SK-N-SH treated with all-trans-retinoic acid at 6 μM for 48 hours (cell line): ENCODE data around the gene TMEM250.

Experiments used
- ATAC-seq: fragments of 200-7000 bp; cut with Tn5 transposase; 3 replicates; pipeline ENCODE4 v1.9.1; 2020; ENCODE audit warnings: mild to moderate bottlenecking, moderate library complexity
- ARNTL ChIP-seq: fragments of 450-650 bp; formaldehyde crosslinking; IDR thresholded peaks from 2 replicates; pipeline ENCODE4 v1.5.0; 2020; ENCODE audit warnings: low read depth, mild to moderate bottlenecking, moderate library complexity, borderline replicate concordance
- BACH2 ChIP-seq: fragments of 250-450 bp; sonication (Bioruptor Pico); IDR thresholded peaks from 2 replicates; pipeline ENCODE4 v1.9.0; 2021; ENCODE audit warnings: mild to moderate bottlenecking, borderline replicate concordance
- CREB5 ChIP-seq: fragments of 250-450 bp; sonication (Bioruptor Pico); IDR thresholded peaks from 2 replicates; pipeline ENCODE4 v1.5.1; 2020; ENCODE audit warnings: low read depth, mild to moderate bottlenecking, moderate library complexity
- ESRRG ChIP-seq: fragments of 250-450 bp; sonication (Bioruptor Pico); IDR thresholded peaks from 2 replicates; pipeline ENCODE4 v1.6.1; 2021; ENCODE audit warnings: mild to moderate bottlenecking
- GLIS3 ChIP-seq: fragments of 250-450 bp; sonication (Bioruptor Pico); IDR thresholded peaks from 2 replicates; pipeline ENCODE4 v1.5.0; 2020; ENCODE audit warnings: mild to moderate bottlenecking, moderate library complexity
- OSR1 ChIP-seq: fragments of 250-450 bp; sonication (Bioruptor Pico); IDR thresholded peaks from 2 replicates; pipeline ENCODE4 v1.8.0; 2022; ENCODE audit warnings: moderate library complexity, mild to moderate bottlenecking, inconsistent platforms
- PATZ1 ChIP-seq: fragments of 250-450 bp; sonication (Bioruptor Pico); IDR thresholded peaks from 2 replicates; pipeline ENCODE4 v1.8.0; 2020; ENCODE audit warnings: mild to moderate bottlenecking, moderate library complexity, borderline replicate concordance
- POU6F1 ChIP-seq: fragments of 250-450 bp; sonication (Bioruptor Pico); IDR thresholded peaks from 2 replicates; pipeline ENCODE4 v1.8.0; 2021; ENCODE audit warnings: low read depth, mild to moderate bottlenecking, moderate library complexity, borderline replicate concordance
- PPARA ChIP-seq: fragments of 250-450 bp; sonication (Bioruptor Pico); IDR thresholded peaks from 2 replicates; pipeline ENCODE4 v1.5.0; 2020; ENCODE audit warnings: mild to moderate bottlenecking, borderline replicate concordance
- RARB ChIP-seq: fragments of 250-450 bp; sonication (Bioruptor Pico); IDR thresholded peaks from 2 replicates; pipeline ENCODE4 v1.8.0; 2021; ENCODE audit warnings: mild to moderate bottlenecking, moderate library complexity
- SNAI2 ChIP-seq: fragments of 250-450 bp; sonication (Bioruptor Pico); IDR thresholded peaks from 2 replicates; pipeline ENCODE4 v1.5.0; 2020; ENCODE audit warnings: mild to moderate bottlenecking, moderate library complexity
- TCF4 ChIP-seq: fragments of 250-450 bp; sonication (Bioruptor Pico); IDR thresholded peaks from 2 replicates; pipeline ENCODE4 v1.8.0; 2021; ENCODE audit warnings: mild to moderate bottlenecking, moderate library complexity, borderline replicate concordance
- TOX ChIP-seq: fragments of 250-450 bp; sonication (Bioruptor Pico); IDR thresholded peaks from 2 replicates; pipeline ENCODE4 v1.8.0; 2021; ENCODE audit warnings: mild to moderate bottlenecking, moderate library complexity, borderline replicate concordance
- ZC3H10 ChIP-seq: fragments of 250-450 bp; sonication (Bioruptor Pico); IDR thresholded peaks from 2 replicates; pipeline ENCODE4 v1.5.1; 2021; ENCODE audit warnings: mild to moderate bottlenecking, moderate library complexity
- ZFP3 ChIP-seq: fragments of 250-450 bp; sonication (Bioruptor Pico); IDR thresholded peaks from 2 replicates; pipeline ENCODE4 v1.5.0; 2020; ENCODE audit warnings: mild to moderate bottlenecking, moderate library complexity
- ZFP30 ChIP-seq: fragments of 450-650 bp; formaldehyde crosslinking; IDR thresholded peaks from 2 replicates; pipeline ENCODE4 v1.5.0; 2022; ENCODE audit warnings: mild to moderate bottlenecking, moderate library complexity
- ZNF70 ChIP-seq: fragments of 450-650 bp; formaldehyde crosslinking; IDR thresholded peaks from 2 replicates; pipeline ENCODE4 v1.5.0; 2020; ENCODE audit warnings: mild to moderate bottlenecking, moderate library complexity
- ZNF8 ChIP-seq: fragments of 450-650 bp; formaldehyde crosslinking; IDR thresholded peaks from 2 replicates; pipeline ENCODE4 v1.5.0; 2020; ENCODE audit warnings: mild to moderate bottlenecking, moderate library complexity
- TF ChIP-seq, protein P1 (sequence below): fragments of 250-450 bp; sonication (Bioruptor Pico); IDR thresholded peaks from 2 replicates; pipeline ENCODE4 v1.5.0; 2020; ENCODE audit warnings: mild to moderate bottlenecking, moderate library complexity
- TF ChIP-seq, protein P2 (sequence below): fragments of 250-450 bp; sonication (Bioruptor Pico); IDR thresholded peaks from 2 replicates; pipeline ENCODE4 v1.5.1; 2021; ENCODE audit warnings: mild to moderate bottlenecking, moderate library complexity

TMEM250 gene

GRCh38 chr9:136133191-136133958 lies 14.7 kb upstream of the TMEM250 start (continued):
- TF ChIP-seq, protein P1, sequence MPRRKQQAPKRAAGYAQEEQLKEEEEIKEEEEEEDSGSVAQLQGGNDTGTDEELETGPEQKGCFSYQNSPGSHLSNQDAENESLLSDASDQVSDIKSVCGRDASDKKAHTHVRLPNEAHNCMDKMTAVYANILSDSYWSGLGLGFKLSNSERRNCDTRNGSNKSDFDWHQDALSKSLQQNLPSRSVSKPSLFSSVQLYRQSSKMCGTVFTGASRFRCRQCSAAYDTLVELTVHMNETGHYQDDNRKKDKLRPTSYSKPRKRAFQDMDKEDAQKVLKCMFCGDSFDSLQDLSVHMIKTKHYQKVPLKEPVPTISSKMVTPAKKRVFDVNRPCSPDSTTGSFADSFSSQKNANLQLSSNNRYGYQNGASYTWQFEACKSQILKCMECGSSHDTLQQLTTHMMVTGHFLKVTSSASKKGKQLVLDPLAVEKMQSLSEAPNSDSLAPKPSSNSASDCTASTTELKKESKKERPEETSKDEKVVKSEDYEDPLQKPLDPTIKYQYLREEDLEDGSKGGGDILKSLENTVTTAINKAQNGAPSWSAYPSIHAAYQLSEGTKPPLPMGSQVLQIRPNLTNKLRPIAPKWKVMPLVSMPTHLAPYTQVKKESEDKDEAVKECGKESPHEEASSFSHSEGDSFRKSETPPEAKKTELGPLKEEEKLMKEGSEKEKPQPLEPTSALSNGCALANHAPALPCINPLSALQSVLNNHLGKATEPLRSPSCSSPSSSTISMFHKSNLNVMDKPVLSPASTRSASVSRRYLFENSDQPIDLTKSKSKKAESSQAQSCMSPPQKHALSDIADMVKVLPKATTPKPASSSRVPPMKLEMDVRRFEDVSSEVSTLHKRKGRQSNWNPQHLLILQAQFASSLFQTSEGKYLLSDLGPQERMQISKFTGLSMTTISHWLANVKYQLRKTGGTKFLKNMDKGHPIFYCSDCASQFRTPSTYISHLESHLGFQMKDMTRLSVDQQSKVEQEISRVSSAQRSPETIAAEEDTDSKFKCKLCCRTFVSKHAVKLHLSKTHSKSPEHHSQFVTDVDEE (CRISPR knock-in tag) = no peak
- no peak for TF ChIP-seq ZNF8
- no peak for TF ChIP-seq RARB (CRISPR knock-in tag)
- no peak for TF ChIP-seq OSR1 (CRISPR knock-in tag)
- TF ChIP-seq TOX (CRISPR knock-in tag) = no peak
- no peak for TF ChIP-seq ARNTL

DNA sequence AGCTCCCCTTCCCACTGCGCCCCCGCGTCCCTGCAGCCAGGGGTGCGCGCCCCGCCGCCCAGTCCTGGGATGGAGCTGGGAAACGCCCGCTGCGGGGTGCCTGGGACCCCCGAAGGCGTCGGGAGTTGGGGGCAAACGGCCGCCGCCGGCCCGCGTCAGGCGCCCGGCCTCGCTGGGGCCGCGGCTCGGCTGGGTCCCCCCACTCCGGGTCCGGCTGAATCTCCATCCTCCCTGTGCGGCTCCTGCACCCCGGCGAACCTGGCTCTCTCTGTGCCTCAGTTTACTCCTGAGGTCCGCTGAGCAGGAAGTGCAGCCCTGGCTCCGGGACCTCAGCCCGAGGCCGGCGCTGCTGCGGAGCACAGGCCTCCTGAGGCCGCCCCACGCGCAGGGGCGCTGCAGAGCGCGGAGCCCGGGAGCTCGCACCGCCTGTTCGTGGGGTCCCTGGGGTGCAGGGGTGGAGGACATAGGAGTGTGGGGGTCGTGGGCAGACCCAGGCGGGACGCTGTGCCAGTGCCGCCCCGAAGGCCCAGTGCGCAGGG lies 13.9 kb upstream of the TMEM250 start:
- TF ChIP-seq ARNTL (no peak), SNAI2 (CRISPR knock-in tag) (no peak), ZFP3 (CRISPR knock-in tag) (no peak), TOX (CRISPR knock-in tag) (no peak), GLIS3 (CRISPR knock-in tag) (no peak), ZNF8 (no peak), BACH2 (CRISPR knock-in tag) (no peak), PPARA (CRISPR knock-in tag) (no peak), TCF4 (no peak), ZFP30 (CRISPR knock-in tag) (no peak), POU6F1 (CRISPR knock-in tag) (no peak), PATZ1 (CRISPR knock-in tag) (no peak), ZNF70 (CRISPR knock-in tag) (no peak), CREB5 (CRISPR knock-in tag) (no peak), ESRRG (no peak), ZC3H10 (CRISPR knock-in tag) (no peak), OSR1 (CRISPR knock-in tag) (no peak)
- TF ChIP-seq, protein P2, sequence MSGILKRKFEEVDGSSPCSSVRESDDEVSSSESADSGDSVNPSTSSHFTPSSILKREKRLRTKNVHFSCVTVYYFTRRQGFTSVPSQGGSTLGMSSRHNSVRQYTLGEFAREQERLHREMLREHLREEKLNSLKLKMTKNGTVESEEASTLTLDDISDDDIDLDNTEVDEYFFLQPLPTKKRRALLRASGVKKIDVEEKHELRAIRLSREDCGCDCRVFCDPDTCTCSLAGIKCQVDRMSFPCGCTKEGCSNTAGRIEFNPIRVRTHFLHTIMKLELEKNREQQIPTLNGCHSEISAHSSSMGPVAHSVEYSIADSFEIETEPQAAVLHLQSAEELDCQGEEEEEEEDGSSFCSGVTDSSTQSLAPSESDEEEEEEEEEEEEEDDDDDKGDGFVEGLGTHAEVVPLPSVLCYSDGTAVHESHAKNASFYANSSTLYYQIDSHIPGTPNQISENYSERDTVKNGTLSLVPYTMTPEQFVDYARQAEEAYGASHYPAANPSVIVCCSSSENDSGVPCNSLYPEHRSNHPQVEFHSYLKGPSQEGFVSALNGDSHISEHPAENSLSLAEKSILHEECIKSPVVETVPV (CRISPR knock-in tag) = no peak
- TF ChIP-seq, protein P1 (CRISPR knock-in tag) = no peak
- ATAC-seq = peak; percentile 20; the same call in 2 of the 3 replicates
